Fibroblast of gingiva (primary cell): ENCODE results near the gene CTRB2.
"Not testable (repeated sequence)": the region's sequence is repeated elsewhere in the genome, so short reads cannot be mapped to it uniquely, and the experiment has no call there.

Experiments used
- DNase-seq: peaks from one replicate; pipeline ENCODE4 v3.0.0-alpha.2; 2011; ENCODE audit warnings: low read depth

CTRB2 gene

DNA sequence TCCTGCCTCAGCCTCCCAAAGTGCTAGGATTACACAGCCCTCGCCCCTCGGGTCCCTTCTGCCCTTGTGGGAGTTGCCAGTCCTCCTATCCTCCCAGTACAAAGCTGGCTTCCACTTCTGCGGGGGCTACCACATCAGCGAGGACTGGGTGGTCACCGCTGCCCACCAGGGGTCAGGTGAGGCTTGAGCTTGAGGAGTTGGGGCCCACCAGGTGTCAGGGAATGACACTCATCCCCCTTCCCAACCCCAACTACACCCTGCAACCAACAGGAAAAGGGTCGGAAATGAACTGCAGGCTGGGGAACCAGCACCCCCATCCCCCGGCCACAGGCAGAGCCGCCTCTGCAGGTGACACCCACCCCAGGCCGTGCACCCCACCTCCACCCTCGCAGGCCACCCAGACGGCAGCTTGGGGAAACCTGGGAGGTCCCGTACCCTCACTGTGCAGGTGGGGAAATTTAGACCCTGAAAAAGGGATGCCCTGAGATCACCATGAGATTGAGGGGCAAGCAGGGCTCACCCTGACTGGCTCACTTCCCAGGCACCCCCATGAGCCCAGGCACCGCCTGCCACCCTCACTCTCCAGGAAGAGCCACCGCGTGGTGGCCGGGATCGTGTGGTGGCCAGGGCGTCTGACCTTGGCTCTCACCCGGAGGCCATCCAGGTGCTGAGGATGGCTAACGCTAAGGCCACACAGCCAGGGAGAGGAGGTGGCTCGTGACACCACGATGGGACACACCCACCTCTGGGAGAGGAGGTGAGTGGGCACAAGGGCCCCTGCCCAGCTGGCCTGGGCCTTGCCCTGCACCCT is 19.8 kb upstream of the CTRB2 start:
- no peak for DNase-seq

DNA sequence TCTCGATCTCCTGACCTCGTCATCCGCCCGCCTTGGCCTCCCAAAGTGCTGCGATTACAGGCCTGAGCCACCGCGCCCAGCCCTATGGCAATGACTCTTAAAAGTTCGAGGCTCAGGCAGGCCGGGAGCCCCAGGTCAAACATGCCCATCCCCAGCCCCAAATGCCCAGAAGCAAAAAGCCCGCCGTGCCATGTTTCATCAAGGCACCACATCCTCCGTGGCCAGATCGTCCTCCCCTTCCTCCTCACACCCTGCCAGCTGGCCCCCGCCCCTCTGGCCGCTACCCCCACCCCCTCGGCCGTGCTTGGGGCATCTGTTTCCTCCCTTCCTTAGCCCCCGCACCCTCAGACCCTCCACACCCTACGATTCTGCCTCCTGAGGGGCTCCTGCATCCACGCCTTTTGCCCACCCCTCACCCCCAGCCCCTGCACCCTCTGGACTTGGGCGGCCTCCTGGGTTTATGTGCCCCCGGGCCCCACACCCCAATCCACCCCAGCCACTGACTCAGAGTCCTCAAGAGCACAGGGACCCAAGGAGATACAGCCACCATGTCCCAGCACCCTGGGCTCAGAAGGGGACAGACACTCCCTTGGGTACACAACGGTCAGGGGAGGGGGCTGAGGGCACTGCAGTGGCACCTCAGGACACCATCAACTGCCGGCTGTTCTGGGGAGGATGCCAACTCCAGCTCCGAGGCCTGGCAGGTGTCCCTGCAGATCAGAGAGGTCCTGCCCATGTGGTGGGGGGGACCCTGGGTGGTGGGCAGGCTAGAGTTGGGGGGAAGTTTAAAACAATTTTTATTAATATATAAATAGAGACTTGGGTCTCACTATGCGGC is 18.9 kb upstream of the CTRB2 start:
- DNase-seq: no peak

DNA sequence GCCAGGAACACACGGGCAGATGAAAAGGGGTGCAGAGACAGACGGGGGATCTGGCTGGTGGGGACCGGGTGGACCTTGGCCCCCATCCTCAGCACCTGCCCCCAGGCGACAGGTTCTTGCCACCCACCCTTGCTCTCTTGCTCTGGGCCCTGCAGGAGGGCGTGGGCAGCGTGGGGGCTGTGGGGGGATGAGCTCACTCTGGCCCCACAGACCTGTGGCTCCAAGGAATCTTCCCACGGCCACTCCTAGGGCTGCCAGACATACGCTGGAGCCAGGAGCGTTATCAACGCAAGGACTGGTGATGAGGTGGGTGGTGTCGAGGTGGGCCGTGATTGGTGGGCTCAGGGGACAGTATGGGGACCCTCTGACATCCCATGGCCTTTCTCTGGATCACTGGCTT is 18.1 kb upstream of the CTRB2 start:
- no peak for DNase-seq

DNA sequence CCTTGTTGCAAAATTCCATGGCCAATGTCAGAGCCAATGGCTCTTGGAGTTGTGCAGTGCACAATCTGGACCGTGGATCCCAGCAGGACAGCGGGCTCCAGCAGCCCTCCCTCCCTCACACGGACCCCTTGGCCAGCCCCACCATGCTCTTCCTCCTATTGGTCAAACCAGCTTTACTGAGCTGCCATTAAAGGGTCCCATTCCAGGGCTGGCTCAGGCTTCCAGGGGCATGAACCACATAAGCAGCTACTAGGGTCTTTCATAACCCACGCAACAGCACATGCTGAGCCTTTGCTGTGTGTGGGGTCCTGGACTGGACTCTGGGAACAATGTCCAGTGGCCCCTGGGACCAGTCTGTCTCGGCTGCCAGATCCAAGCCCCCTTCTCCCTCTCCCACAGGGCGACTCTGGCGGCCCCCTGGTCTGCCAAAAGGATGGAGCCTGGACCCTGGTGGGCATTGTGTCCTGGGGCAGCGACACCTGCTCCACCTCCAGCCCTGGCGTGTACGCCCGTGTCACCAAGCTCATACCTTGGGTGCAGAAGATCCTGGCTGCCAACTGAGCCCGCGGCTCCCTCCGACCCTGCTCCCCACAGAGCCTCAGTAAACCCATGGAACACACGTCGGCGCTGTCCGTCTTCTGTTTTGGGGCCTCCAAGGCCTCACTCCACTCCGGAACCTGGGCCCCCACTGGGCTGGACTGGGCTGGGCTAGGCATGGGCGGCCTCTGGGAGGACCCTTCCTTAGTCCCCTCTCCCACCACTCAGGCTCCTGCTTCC is 17.5 kb upstream of the CTRB2 start:
- DNase-seq: no peak

DNA sequence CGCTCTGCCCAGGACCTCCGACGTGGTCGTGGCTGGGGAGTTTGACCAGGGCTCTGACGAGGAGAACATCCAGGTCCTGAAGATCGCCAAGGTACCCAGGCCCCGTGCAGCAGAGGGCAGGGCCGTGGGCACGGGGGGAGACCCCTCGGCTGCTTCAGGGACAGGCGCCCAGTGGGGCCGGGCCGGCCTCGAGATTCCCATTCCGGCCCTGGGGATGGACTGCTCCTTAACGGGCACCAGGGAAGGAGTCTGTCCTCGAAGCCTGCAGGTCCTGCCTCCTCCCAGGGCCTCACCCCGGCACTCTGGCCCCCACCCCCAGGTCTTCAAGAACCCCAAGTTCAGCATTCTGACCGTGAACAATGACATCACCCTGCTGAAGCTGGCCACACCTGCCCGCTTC is 16.2 kb upstream of the CTRB2 start:
- DNase-seq: not testable (repeated sequence)

DNA sequence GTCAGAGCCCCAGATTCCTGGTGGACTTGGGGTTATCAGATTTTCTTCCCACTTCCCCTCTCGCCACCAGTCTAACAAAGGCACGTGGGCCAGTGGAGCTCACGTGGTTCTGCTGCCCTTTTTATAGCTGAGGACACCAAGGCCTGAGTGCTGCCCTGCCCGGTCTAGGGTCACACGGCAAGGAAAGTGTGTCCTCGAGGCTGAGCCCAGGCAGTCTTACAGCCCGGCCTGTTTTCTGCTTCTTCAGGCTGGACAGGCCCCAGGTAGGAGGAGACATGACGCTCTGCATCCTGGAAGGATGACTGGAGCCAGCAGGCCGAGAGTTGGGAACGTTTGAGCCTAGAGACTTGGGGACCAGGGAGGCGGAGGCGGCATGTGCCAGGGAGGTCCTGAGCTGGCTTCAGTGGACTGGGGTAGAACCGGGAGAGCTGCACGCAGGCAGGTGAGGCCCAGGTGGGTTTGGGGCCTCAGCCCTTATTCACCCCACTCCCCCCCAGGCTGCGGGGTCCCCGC is 15.4 kb upstream of the CTRB2 start:
- no peak for DNase-seq

DNA sequence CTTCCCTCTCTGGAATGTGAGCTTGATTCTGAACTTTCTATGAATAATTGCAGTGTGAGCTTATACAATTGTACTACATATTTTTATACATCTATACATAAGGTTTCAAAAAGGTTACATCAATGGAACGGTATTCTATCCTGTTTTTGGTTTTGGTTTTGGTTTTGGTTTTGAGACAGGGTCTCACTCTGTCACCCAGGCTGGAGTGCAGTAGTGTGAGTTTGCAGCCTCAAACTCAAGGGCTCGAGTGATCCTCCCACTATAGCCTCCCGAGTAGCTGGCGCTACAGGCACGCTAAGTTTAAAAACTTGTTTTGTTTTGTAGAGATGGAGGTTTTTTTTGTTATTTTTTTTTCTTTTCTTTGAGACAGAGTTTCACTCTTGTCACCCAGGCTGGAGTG is 12.9 kb upstream of the CTRB2 start:
- no peak for DNase-seq

DNA sequence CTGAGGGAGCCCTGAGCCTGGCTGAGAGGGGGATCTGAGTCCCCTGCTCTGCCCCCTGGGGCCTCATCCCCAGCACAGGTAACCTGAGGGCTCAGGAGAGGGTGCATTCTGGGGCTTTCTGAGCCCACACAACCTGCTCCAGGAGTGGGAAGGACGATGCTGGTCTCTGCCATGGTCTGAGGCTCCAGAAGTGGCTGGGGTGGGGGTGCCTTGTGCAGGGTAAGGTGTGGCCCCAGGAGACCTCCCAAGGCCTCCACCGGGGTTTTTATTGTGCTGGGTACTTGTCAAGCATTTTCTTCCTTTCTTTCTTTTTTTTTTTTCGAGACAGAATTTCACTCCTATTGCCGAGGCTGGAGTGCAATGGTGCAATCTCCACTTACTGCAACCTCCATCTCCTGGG is 12.1 kb upstream of the CTRB2 start:
- no peak for DNase-seq

DNA sequence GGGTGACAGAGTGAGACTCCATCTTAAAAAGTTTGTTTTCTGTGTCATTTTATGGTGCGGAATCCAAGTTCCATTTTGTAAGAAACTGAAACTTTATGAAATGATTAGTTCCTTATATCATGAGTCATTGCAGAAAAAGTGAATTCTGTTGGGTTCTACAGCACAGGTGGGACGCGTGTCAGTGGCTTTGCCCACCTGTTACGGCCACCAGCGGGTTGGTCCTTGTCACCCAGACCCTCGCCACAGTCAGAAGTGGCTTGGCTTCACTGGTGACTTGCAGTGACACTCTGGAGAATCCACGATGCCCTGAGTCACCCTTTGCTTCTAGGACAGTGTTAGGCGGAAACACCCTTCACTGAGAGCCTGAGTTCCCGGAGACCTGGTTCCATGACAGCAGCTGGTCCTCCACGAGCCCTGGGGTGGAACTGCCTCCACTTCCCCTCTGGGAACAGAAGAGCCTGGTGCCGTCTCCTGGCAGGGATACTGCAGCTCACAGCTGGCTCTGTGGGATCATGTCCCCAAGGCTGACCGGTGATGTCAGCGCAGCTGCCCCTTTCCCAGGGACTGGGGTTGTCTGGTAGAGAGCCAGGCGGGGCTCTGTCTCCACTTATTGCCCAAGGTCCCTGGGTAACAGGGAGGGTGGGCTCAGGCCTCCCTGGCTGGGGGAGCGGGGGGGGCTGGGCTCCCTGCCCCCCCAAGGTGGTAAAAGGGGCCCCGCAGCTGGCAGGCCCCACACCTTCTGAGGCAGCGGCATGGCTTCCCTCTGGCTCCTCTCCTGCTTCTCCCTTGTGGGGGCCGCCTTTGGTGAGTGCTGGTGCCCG is 11.5 kb upstream of the CTRB2 start, which contains the start of gene CTRB1:
TSS of gene CTRB1 (plus strand) at position 733 of the 821 bp plus-strand sequence. CDS start at position 753, 20 bp downstream.
- DNase-seq: no peak

DNA sequence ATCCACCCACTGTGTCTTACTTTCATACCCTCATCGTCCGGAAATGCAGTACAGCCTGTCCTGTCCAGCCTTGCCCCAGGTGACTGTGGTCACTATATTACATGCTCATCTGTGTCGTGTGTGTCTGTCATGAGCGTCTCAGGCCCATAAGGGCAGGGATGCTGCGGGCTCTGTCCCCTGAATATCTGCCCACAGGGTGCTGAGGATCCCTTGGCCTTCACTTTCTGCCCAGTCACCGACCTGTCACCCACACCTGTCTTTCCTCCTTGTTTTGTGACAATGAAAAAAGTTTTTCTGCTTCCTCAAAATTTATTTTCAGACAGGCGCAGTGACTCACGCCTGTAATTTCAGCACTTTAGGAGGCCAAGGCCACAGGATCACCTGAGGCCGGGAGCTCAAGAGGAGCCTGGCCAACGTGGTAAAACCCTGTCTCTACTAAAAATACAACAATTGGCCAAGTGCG is 10.5 kb upstream of the CTRB2 start:
- no peak for DNase-seq

DNA sequence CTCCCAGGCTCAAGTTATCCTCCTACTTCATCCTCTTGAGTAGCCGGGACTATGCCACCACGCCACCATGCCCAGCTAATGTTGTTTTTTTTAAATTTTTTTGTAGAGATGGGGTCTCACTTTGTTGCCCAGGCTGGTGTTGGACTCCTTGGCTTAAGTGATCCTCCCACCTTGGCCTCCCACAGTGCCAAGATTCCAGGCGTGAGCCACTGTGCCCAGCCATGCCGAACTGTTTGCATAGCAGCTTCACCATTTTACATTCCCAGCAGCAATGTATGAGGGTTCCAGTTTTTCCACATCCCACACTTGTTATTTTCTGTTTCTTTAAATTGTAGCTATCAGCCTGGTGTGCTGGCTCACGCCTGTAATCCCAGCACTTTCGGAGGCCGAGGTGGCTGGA is 9.6 kb upstream of the CTRB2 start:
- no peak for DNase-seq

DNA sequence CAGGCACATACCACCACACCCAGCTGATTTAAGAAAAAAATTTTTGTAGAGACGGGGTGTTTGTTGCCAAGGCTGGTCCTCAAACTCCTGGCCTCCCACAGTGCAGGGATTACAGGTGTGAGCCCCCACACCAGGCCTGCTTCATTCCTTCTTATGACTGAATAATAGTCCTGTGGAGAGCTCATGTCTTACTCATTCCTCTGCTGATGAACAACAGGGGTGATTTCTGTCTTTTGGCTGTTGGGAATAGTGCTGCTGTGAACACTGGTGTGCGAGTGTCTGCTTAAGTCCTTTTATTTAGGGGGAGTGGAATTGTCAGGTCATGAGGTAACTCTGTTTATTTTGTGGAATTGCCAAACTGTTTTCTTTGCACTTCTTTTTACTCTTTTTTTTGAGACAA is 9.2 kb upstream of the CTRB2 start:
- no peak for DNase-seq

DNA sequence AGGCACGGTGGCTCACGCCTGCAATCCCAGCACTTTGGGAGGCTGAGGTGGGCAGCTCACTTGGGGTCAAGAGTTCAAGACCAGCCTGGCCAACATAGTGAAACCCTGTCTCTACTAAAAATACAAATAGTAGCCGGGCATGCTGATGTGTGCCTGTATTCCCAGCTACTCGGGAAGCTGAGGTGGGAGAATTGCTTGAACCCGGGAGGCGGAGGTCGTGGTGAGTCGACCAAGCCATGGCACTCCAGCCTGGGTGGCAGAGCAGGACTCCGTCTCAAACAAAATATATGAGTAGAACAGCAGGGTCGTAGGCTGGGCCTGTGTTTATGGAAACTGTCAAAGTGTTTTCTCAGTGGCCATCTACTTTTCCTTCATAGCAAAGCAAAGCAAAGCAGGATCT is 4.3 kb upstream of the CTRB2 start:
- not testable (repeated sequence) for DNase-seq

DNA sequence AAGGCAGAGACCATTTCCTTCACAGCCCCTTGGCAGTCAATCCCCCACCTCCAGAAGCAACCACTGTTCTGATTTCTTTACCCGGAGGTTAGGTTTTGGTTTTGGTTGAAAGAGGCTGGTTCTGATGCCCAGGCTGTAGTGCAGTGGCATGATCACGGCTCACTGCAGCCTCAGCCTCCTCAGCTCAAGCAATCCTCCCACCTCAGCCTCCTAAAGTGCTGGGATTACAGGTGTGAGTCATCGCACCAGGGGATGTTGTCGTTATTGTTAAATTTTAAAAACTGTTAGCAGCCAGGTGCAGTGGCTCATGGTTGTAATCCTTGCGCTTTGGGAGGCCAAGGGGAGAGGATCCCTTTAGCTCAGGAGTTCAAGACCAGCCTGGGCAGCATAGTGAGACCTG is 3.0 kb upstream of the CTRB2 start:
- DNase-seq: no peak

DNA sequence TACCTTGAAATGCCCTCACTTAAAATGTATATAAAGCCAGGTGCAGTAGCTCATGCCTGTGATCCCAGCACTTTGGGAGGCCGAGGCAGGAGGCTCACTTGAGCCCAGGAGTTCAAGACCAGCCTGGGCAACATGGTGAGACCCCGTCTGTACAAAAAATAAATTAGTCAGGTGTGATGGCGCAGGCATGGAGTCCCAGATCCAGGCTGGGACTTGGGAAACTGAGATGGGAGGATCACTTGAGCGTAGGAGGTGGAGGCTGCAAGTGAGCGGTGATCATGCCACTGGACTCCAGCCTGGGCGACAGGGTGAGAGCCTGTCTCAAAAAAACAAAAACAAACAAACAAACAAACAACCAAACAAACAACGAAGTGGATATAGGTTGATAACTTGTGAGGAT is 2.6 kb upstream of the CTRB2 start:
- DNase-seq: not testable (repeated sequence)

DNA sequence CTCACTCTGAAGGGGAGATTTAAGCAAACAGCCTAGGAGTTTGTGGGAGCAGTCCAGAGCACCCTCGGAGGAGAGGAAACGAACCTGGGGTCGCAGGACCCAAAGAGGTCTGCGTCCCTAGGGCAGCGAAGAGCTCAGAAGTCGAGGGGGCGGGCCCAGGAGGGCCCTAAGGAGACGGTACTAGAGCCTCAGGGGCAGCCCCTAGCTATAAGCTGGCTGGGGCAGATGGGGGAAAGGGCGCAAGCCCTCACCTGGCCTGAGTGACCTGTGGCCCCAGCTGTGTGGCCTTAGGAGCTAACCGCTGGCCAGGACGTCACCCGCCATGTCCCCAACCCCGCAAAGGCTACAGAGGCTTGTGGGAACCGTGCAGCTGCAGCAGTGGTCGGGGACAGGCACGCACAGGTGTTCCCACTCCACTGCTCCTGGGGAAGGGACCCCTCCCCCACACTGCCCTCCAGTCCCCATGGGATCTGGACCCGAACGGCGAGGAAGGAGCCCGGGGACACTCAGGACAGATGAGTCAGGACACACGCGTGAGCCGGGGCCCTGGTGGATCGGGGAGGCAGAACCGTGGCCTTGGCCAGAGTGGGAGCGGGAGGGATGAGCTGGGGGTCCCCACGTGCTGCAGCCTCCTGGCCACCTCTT is 2.0 kb upstream of the CTRB2 start:
- DNase-seq: no peak

DNA sequence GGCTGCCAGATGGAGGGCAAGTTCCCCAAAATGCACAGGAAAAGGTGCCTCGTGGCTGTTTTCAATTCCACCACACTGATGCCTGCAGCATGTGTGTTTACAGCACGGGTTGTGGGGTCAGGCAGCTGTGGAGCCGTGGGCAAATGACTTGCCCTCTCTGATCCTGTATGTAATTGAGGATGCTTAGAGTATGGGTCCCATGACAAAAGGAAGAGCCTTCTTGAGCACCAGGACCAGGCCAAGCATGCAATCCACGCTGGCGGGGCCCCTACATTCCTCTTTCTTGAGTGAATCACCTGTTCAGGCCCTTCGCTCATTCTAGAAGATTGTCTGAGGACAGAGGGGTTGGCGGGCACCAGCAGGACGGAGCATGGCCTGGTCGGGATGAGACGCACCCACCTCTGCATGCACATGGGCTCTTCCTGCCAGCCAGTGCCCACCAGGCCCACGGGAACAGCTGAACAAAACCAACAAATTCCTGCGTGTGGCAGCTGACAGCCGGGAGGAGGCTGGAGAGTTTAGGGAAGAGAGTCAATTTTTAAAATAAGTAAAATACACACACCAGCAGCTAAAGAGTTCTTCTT is 1.4 kb upstream of the CTRB2 start:
- DNase-seq: no peak

DNA sequence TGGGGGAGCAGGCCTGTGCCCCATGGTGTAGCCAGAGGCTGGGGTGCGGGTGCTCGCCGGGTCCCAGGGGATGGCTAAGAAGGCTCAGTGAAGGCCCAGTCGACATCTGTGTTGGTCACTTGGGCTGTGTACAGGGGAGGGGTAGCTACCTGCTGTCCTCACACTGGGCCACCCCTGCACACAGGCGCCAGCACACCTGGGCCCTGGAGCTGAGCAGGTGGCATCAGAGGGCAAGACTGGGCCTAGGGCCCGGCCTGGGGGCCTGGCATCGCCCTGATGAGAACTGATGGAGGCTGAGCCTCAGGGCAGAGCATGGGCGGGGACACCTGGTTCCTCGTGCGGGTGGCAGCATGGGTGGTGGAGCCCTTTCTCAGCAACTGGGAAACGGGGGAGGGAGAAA is 870 bp upstream of the CTRB2 start:
- no peak for DNase-seq

DNA sequence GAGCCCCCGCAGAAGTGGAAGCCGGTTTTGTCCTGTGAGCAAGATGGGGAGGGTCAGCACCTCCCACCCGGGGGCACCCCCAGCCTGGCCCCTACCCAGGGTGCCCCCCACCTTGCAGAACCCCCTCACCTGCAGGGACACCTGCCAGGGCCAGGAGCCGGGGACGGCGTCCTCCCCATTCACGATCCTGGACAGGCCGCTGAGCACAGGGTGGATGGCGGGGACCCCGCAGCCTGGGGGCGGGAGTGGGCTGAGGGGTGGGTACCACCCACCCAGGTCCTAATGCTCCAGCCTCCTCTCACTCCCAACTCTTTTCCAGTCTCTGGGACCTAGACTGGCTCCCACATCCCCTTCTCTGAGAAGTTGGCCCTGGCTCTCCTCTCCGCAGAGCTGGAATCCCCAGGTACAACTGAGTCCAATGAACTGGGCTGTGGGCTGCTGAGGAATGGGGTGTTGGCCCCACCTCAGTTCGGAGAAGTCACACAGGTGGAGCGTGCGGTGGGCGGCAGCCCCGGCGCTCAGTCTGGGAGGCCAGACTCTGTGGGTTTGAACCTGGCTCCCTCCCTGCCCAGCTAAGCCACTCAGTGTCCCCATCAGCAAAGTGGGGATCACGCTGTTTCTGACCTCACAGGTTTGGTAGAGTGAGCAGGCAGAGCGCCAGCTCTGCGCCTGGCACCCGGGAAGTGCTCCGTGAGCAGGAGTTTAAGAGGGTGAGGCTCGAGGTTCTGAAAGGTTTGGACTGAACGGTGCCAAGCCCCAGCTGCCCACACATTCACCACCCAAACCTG is 806 bp downstream of the CTRB2 start:
- DNase-seq: not testable (repeated sequence)

DNA sequence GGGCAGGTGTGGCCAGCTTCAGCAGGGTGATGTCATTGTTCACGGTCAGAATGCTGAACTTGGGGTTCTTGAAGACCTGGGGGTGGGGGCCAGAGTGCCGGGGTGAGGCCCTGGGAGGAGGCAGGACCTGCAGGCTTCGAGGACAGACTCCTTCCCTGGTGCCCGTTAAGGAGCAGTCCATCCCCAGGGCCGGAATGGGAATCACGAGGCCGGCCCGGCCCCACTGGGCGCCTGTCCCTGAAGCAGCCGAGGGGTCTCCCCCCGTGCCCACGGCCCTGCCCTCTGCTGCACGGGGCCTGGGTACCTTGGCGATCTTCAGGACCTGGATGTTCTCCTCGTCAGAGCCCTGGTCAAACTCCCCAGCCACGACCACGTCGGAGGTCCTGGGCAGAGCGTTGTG is 1.5 kb downstream of the CTRB2 start:
- DNase-seq: not testable (repeated sequence)
